RKO (cell line): ENCODE measurements around the gene RNPEP.
A peak's percentile ranks its signal among the peaks of the same experiment; 100 is the strongest.
"Not testable (repeated sequence)": the region's sequence is repeated elsewhere in the genome, so short reads cannot be mapped to it uniquely, and the experiment has no call there.

Source experiments
- DNase-seq: peaks from one replicate; pipeline ENCODE4 v3.0.0-alpha.2; 2016; ENCODE audit warnings: low spot score

Gene RNPEP

DNA sequence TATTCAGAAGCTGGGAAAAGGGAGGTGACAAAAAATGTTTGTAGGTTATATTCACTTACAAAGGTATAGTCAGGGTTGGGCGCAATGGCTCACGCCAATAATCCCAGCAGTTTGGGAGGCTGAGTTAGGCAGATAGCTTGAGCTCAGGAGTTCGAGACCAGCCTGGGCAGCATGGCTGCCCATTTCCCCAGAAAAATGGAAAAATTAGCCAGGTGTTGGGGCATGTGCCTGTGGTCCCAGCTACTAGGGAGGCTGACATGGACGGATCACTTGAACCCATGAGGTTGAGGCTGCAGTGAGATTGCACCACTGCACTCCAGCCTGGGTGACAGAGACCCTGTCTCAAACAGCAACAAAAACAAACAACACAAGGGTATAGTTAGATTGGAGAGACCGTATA lies 24.1 kb upstream of the RNPEP start:
- DNase-seq = no peak

DNA sequence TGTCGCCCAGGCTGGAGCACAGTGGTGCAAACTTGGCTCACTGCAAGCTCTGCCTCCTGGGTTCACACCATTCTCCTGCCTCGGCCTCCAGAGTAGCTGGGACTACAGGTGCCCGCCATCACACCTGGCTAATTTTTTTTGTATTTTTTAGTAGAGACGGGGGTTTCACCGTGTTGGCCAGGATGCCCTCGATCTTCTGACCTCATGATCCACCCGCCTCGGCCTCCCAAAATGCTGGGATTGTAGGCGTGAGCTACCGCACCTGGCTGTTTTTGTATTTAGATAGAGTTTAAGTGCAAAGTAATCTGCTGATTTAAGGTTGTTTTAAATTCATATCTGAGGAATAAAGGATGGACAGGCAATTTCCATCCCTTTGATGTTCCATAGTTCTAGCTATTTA lies 20.1 kb upstream of the RNPEP start:
- DNase-seq = not testable (repeated sequence)

DNA sequence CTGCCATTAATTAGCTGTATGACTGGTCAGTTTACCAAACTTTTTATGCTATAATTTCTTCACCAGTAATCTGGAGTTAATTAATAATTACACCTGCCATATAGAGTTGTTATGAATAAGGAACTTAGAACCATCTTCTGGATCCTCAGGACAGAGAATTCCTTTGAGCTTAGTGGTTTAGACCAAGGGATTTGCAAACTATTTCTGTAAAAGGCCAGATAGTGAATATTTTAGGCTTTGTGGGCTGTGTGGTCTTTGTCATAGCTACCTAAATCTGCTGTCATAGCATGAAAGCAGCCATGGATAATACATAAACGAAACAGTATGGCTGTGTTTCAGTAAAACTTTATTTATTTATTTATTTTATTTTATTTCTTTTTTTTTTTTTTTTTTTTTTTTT lies 18.2 kb upstream of the RNPEP start:
- no peak for DNase-seq

DNA sequence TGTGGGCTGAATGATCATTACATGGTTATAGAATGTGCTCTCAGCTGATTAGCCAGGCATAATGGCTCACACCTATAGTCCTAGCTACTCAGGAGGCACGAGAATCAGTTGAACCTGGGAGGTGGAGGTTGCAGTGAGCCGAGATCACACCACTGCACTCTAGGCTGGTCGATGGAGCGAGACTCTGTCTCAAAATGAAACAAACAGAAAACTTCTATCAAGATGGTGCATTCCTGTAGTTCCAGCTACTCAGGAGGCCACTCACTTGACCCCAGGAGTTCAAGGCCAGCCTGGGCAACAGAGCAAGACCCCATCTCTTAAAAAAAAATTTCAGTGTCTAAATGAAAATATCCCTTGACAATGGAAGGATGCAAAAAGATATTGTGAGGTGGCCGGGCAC lies 16.3 kb upstream of the RNPEP start:
- DNase-seq = no peak

DNA sequence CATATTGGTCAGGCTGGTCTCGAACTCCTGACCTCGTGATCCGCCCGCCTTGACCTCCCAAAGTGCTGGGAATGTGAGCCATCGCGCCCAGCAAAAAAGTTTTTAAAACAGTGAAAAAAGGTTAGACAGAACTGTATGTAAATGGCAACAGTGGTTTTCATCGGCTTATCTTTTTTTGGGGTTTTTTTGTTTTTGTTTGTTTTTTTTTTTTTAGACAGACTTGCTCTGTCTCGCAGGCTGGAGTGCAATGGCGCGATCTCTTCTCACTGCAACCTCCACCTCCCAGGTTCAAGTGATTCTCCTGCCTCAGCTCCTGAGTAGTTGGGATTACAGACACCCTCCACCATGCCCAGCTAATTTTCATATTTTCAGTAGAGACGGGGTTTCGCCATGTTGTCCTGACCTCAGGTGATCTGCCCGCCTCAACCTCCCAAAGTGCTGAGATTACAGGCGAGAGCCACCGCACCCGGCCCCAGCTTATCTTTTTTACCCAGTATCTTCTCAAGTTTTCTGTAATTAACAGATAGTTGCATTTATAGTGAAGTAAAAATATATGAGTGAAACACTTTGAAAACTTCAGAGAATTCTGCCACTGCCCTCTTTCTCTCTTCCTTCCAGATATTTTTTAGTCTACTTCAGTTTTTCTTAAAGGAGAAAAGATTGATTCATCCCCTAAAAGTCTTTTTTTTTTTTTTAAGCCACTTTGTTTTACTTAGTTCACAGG lies 14.1 kb upstream of the RNPEP start:
- no peak for DNase-seq

DNA sequence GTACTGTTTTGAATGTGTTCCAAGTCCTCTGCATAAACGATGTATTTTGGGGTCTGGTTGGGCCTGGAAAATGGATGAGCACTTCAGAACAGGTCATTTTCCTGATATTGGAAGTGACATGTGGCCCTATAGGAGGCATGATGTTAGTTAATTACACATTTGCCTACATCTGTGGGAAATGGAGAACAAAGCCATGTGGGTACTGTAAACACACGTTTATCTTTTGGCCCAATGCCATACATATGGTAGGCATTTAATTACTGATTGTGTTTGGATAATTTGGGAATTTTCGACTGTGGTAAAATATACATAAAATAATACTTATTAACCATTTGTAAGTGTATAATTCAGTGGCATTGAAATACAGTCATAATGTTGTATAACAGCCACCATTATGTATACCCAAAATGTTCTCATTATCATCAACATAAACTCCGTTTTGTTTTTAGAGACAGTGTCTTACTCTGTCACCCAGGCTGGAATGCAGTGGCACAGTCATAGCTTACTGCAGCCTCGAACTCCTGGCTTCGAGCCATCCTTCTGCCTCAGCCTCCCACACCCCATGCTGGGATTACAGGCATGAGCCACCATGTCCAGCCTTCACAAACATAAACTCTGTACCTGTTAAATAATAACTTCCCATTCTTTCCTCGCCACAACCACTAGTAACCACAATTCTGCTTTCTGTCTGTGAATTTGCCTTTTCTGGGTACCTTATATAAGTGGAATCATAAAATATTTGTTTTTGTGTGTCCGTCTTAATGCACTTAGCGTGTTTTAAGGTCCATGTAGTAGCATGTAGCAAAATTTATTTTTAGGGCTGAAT lies 11.9 kb upstream of the RNPEP start:
- DNase-seq = peak; percentile 51

DNA sequence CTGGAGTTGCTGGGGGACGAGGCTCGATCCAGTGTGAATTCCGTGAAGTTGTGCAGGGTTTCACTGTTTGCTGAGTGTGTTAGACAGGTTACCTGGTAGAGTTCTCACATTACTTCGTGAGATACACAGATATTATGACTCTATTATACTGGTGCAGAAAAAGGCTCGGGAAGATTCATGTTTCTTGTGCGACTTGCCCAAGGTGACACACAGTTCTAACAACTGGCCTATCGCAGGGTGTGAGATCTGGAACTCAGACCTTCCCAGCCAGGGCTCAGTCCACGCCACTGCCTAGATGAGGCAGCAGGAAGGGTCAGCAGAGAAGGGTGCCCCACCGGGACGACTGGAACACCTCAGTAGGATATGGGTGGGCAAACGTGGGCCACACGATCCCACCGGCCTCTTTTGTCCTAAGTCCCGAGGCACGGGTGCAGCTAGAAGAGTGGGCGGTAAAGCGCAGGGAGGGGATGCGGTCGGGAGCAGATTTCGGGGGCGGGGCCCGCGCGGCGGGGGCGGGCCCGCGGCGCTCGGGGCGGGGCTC lies 296 bp upstream of the RNPEP start:
- DNase-seq = no peak

DNA sequence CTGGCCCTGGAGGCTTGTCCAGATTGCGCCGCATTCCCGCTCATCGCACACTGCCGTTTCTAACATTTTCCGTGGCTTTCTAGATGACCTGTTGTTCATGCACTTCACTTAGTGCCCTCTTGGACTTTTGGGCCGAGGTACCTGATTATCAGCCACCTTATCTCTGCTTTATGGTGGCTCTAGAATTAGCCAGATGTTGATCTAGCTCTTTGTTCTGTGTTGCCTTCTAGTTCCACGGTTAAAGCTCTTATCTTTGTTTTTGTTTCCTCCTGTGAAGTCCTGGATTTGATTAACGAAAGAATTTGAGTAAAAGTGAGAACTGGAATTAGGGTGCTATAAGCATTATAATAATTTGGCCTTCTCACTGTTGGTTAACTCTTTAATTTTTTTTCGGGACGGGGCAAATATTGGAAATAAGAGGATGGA lies 945 bp downstream of the RNPEP start:
- DNase-seq = no peak

DNA sequence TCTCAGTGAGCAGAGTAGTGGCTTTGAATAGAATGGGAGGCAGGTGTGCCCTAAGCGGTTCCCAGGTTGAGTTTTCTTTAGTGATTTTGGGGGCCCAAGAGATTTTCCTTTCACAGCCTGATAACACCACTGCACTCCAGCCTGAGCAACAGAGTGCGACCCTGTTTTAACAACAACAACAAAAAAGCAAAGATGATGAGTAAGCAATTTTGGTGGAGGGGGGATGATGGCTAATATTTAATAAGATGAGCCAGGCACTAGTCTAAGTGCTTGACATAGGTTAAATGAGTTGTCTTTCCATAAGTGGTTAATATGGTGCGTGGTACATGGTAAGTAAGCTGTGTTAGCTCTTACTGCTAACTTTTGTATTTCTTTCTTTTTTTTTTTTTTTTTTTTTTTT lies 2.0 kb downstream of the RNPEP start:
- no peak for DNase-seq

DNA sequence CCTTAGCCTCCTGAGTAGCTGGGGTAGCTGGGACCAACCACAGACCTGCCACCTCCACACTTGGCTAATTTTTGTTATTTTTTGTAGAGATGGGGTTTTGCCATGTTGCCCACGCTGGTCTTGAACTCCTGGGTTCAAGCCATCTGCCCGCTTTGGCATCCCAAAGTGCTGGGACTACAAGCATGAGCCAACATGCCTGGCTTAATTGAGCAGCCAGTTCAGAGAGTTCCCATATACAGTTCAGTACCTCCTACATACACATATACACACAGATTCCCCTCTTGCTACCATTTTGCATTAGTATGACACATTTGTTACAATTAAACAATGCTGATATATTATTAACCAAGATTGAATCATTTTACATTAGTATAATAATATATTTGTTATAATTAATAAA lies 2.9 kb downstream of the RNPEP start:
- no peak for DNase-seq

DNA sequence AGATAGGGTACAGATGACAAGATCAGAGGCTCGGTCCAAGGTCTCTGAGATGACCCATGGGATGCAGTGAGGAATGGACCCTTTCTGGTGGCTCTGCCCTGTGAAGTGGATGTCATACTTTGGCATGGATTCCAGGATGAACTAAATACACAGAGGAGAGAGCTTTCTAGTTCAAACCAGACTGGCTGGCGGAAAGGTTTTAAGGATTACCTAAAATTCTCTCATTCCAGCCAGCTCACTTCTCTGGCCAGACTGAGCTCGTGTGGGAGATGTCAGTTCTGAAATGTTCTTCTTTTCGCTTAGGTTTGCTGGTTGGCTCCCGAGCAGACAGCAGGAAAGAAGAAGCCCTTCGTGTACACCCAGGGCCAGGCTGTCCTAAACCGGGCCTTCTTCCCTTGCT lies 6.2 kb downstream of the RNPEP start:
- DNase-seq = no peak

DNA sequence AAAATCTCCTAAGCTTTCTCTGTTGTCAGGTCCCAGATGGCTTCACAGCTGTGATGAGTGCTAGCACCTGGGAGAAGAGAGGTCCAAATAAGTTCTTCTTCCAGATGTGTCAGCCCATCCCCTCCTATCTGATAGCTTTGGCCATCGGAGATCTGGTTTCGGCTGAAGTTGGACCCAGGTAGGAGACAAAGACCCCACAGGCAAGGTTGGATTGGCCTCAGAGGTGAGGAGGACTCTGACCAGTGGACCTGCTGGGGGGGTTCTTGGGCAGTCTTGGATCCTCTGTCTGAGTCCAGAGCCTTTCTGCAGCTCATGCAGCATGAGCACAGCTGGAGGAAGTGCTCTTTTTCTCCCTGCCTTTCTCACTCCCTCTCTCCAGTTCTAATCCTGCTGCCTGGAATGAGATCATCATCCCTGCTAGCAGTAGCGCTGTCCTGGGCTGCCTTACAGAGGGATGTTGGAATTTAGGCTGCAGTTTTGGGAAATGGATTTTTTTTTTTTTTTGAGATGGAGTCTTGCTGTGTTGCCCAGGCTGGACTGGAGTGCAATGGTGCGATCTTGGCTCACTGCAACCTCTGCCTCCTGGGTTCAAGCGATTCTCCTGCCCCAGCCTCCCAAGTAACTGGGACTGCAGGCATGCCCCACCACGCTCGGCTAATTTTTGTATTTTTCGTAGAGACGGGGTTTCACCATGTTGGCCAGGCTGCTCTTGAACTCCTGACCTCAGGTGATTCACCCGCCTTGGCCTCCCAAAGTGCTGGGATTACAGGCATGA lies 7.1 kb downstream of the RNPEP start:
- DNase-seq = no peak

DNA sequence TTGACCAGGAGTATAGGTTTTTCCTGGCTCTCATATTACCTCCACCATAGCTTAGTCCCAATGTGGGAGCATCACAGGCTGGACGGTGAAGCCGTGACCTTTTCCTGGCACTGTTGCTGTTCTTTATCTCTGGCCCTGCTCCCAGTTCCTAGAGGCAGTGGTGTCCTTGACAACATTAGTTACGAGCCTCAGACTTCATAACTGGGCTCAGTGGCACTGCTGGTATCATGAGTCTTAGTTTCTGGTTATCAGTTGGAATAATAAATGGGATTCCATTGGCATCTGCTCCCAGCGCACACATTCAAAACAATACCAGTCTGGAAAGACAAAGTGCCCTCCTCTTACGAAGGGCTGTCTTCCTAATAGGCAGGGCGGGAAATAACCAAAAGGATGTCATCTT lies 8.0 kb downstream of the RNPEP start:
- DNase-seq = no peak

DNA sequence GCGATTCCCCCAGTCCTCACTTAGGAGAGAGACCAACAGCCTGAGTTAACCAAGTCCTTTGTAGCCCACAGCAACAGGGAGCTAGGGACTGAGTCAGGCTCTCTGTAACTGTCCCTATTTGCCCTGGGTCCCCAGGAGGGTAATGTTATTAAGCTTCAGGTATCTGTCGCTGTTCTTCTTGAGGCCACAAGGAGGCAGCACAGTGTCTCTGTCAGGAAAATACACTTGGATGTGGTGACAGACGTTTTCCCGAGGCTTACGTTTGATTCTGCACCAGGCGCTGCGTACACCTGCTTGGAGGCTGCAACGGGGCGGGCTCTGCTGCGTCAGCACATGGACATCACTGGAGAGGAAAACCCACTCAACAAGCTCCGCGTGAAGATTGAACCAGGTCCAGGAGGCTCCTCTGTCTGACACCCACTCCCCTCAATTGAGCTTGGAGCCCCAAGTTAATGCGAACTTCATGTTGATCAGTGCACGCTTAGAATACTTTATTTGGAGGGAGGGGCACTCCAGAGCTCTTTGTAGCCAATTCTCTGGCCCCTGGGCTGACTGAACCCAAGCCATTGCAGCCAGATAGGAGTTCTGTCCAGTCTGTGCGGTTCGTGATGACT lies 17.3 kb downstream of the RNPEP start:
- DNase-seq = peak; percentile 61

DNA sequence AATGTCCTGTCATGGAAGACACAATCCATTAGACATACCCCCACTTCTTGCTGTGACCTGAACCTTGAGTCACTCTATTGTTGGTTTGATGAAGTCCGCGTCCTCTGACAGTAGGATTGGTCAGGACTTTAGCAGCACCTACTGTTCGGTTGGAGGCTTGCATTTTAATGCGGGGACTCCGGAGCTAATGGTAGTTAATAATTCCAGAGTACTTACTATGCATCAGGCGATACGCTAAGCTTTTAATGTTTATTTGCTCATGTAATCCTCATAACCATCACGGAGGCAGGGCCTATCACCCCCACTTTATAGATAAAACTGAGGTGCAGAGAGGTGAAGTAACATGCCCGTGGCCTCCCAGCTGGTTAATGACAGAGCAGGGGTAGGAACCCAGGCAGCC lies 20.1 kb downstream of the RNPEP start:
- no peak for DNase-seq

DNA sequence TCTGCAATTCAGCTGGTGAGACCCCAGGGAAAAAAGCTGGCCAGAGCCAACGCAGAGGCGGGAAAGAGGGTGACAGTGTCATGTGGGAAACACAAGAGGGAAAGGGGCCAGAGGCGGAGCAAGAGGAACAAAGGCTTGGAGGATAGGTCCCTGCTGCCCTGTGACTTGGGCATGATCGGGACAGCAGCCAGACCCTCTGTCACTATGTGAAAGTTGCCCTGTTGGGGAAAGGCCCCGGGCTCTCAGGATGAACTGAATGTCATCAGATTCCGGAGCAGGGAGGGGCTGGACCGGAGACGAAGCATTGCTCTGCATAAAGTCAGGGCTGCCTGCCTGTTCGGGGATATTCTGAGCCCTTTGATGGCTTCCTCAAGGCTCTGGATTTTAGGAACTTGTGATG lies 22.3 kb downstream of the RNPEP start:
- DNase-seq = no peak

DNA sequence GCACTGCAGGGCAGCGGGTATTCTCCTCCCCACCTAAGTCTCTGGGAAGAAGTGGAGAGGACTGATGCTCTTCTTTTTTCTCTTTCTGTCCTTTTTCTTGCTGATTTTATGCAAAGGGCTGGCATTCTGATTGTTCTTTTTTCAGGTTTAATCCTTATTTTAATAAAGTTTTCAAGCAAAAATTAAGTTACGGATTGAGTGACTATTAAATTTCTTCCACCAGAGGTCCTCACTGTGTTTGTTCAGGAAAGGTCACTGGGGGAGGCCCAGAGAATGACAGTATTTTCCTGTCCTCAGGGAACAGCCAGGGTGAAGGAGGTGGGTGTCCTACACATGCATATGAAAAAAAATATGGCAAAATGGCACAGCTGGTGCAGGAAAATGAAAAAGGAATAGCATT lies 23.5 kb downstream of the RNPEP start:
- DNase-seq = peak; percentile 46

DNA sequence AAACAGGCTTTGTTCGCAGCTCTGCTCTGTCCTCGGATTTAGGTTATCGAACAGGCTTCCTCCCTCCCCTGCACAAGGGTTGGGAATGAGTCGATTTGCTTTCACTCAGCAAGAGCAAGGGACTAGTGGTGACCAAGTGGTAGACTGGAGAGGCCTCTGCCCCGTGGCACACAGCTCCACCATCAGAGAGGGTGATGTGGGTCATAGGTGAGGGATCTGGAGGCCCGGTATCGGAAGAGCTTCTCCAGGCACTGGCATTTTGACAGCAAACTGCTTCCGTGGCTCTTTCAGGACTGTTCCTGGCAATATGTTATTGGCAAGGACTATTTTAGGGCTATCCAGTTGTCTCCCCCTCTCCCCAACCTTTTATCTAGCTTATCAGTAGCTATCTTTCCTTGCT lies 24.9 kb downstream of the RNPEP start:
- no peak for DNase-seq

DNA sequence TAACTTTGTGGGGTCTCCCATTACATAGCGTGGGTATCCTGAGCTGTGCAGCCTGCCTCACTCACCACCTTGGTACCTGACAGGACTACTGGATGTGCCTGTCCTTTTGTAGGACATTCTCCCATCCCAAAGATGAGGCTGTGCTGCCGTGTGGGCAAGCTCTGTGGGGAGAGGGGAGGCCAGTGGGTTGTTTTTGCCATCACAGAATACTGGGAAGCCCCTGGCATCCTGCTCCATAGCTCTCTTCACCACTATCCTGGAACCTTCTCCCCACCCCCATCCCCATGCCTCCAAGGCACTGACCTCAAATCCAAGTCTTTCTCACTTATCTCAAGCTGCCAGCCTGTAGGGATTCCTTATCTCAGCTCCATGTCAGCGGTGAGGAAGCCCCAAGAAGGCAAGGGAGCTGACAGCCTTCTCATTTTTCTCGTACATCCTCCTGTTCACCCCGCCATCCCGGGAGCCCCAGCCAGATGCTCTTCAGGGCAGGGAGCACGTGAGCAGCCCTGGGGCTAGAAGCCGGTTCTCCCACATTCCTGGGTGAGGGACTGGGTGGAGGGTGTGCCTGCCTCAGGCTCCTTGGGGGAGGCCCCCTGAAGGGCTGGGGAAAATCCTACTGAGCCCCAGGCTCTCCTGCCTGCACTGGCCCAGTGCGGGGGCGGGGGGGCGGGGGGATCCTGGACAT lies 25.5 kb downstream of the RNPEP start:
- no peak for DNase-seq

DNA sequence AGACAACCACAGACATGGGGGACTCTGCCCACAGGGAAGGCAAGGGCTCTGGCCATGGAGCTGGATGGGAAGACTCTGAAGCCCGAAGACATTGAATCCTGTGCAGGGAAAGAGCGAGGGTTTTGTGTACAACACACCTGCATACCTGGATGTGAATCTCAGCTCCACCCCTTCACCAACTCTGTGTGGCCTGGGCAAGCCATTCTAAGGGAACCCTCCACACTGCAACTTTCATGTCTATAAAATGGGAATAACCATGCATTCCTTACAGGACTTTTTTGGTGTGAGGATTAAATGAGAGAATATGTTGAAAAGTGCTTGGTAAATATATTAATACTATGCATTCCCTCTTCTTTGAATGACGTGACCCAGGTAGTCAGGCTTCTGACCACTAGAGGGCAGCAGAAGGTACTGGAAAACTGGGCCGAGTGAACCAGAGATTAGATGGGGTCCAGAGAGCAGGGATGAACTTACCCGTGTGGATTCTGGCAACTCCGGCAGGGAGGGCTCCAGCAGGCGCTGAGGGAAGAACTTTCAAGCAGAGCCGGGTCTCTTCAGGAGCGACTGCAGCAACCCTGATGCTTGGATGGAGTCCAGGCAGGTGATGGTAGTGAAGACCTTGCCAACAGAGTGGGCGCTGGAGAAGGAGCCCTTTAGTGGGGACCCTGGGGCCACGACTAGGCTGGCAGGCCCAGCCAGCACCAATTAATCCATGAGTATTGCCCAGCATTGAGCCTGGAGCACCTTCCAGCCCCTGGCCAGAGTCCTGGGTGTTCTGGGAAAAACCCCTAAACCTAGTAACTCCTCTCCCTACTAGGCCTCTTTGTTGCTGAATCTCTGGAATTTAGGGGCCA lies 27.1 kb downstream of the RNPEP start:
- peak; percentile 65 for DNase-seq
